SK-N-SH treated with all-trans-retinoic acid at 6 μM for 48 hours (cell line): ENCODE results near the gene SCG3.

Source experiments
- ZC3H10 ChIP-seq: fragments of 250-450 bp; sonication (Bioruptor Pico); IDR thresholded peaks from 2 replicates; pipeline ENCODE4 v1.5.1; 2021; ENCODE audit warnings: mild to moderate bottlenecking, moderate library complexity
- ZNF70 ChIP-seq: fragments of 450-650 bp; formaldehyde crosslinking; IDR thresholded peaks from 2 replicates; pipeline ENCODE4 v1.5.0; 2020; ENCODE audit warnings: mild to moderate bottlenecking, moderate library complexity

DNA sequence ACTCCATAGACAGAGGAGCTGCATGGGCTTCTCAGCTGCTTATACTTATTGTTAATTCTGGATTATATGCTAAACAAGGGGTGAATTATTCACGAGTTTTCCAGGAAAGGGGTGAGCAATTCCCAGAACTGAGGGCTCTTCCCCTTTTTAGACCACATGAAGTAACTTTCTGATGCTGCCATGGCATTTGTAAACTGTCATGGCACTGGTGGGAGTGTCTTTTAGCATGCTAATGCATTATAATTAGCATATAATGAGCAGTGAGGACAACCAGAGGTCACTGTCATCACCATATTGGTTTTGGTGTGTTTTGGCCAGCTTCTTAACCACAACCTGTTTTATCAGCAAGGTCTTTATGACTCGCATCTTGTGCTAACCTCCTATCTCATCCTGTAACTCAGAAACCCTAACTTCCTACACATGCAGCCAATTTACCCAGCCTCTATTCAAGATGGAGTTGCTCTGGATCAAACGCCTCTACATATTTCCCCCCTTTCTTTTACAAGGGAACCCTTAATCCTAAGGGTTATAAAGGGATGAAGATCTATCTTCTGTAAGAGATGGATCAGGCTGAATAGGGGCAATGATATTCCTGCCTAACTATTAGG is 46.6 kb upstream of the SCG3 start:
- TF ChIP-seq ZC3H10 (CRISPR knock-in tag) = no peak
- TF ChIP-seq ZNF70 (CRISPR knock-in tag) = no peak
